H9 (cell line): ENCODE measurements around the gene MLPH. TPM values are rescaled to one million over a fixed set of nuclear protein-coding genes. Genes with fewer than 3 reads are reported as not detected.

Experiments used
- DNase-seq: peaks from one replicate; pipeline ENCODE4 v3.0.0-alpha.2; 2017
- H2AFZ ChIP-seq: one replicate; pipeline ENCODE4 v1.6.1; 2013; ENCODE audit warnings: mild to moderate bottlenecking, low read length, control low read depth, moderate library complexity
- H2AK5ac ChIP-seq: 2 replicates; pipeline ENCODE4 v1.6.1; 2013; ENCODE audit warnings: low read length, control low read depth, mixed read lengths; ENCODE audit not compliant: insufficient read length
- H2BK120ac ChIP-seq: one replicate; pipeline ENCODE4 v1.6.1; 2013; ENCODE audit warnings: low read depth, mild to moderate bottlenecking, low read length, control low read depth, inconsistent platforms; ENCODE audit not compliant: poor library complexity, severe bottlenecking
- H2BK12ac ChIP-seq: 2 replicates; pipeline ENCODE4 v1.6.1; 2013; ENCODE audit warnings: low read length, control low read depth, mixed read lengths, low read depth; ENCODE audit not compliant: insufficient read length
- H2BK15ac ChIP-seq: 2 replicates; pipeline ENCODE4 v1.6.1; 2013; ENCODE audit warnings: low read depth, low read length, control low read depth
- H2BK20ac ChIP-seq: one replicate; pipeline ENCODE4 v1.6.1; 2013; ENCODE audit warnings: low read depth, mild to moderate bottlenecking, low read length, control low read depth, inconsistent platforms; ENCODE audit not compliant: poor library complexity, severe bottlenecking
- H2BK5ac ChIP-seq: 2 replicates; pipeline ENCODE4 v1.6.1; 2013; ENCODE audit warnings: low read length, control low read depth, mixed read lengths; ENCODE audit not compliant: insufficient read length
- H3K14ac ChIP-seq: 2 replicates; pipeline ENCODE4 v1.6.1; 2013; ENCODE audit warnings: low read length, control low read depth; ENCODE audit not compliant: insufficient read depth
- H3K18ac ChIP-seq: 2 replicates; pipeline ENCODE4 v1.6.1; 2013; ENCODE audit warnings: low read depth, mild to moderate bottlenecking, mixed read lengths, low read length, control low read depth; ENCODE audit not compliant: insufficient read length
- H3K23ac ChIP-seq: 2 replicates; pipeline ENCODE4 v1.6.1; 2013; ENCODE audit warnings: low read length, control low read depth, mixed read lengths, low read depth; ENCODE audit not compliant: insufficient read length
- H3K23me2 ChIP-seq: 2 replicates; pipeline ENCODE4 v1.6.1; 2013; ENCODE audit warnings: low read depth, mild to moderate bottlenecking, mixed read lengths, low read length, control low read depth; ENCODE audit not compliant: insufficient read length, poor library complexity, severe bottlenecking
- H3K27ac ChIP-seq: 2 replicates; pipeline ENCODE4 v1.5.1; 2013; ENCODE audit warnings: low read length, control low read depth, mixed read lengths, low read depth; ENCODE audit not compliant: insufficient read length
- H3K27me3 ChIP-seq: 2 replicates; pipeline ENCODE4 v1.6.1; 2013; ENCODE audit warnings: low read length, control low read depth, inconsistent platforms; ENCODE audit not compliant: insufficient read depth
- H3K4ac ChIP-seq: 2 replicates; pipeline ENCODE4 v1.6.1; 2013; ENCODE audit warnings: low read depth, mild to moderate bottlenecking, control low read depth, inconsistent platforms, low read length, moderate library complexity
- H3K4me1 ChIP-seq: 2 replicates; pipeline ENCODE4 v1.6.1; 2013; ENCODE audit warnings: low read length, control low read depth, inconsistent platforms; ENCODE audit not compliant: insufficient read depth
- H3K4me2 ChIP-seq: 2 replicates; pipeline ENCODE4 v1.6.1; 2013; ENCODE audit warnings: low read length, control low read depth, mixed read lengths; ENCODE audit not compliant: insufficient read length, insufficient read depth
- H3K56ac ChIP-seq: 2 replicates; pipeline ENCODE4 v1.6.1; 2013; ENCODE audit warnings: low read depth, mild to moderate bottlenecking, mixed read lengths, low read length, control low read depth; ENCODE audit not compliant: insufficient read length
- H3K79me1 ChIP-seq: 2 replicates; pipeline ENCODE4 v1.6.1; 2013; ENCODE audit warnings: low read depth, mild to moderate bottlenecking, moderate library complexity, low read length, control low read depth, inconsistent platforms; ENCODE audit not compliant: insufficient read depth, poor library complexity, severe bottlenecking
- H3K79me2 ChIP-seq: 2 replicates; pipeline ENCODE4 v1.6.1; 2013; ENCODE audit warnings: low read length, control low read depth, inconsistent platforms; ENCODE audit not compliant: insufficient read depth
- H3K9ac ChIP-seq: 2 replicates; pipeline ENCODE4 v1.6.1; 2013; ENCODE audit warnings: low read length, control low read depth, mixed read lengths; ENCODE audit not compliant: insufficient read length; ENCODE audit errors: extremely low read depth
- H3K9me3 ChIP-seq: one replicate; pipeline ENCODE4 v1.6.1; 2013; ENCODE audit warnings: low read depth, low read length, inconsistent platforms; ENCODE audit not compliant: control insufficient read depth
- H3T11ph ChIP-seq: one replicate; pipeline ENCODE4 v1.6.1; 2013; ENCODE audit warnings: mild to moderate bottlenecking, low read length, control low read depth, inconsistent platforms
- H4K20me1 ChIP-seq: one replicate; pipeline ENCODE4 v1.6.1; 2013; ENCODE audit not compliant: control insufficient read depth, insufficient read length, insufficient read depth
- H4K5ac ChIP-seq: 2 replicates; pipeline ENCODE4 v1.6.1; 2013; ENCODE audit warnings: low read depth, mild to moderate bottlenecking, mixed read lengths, low read length, control low read depth; ENCODE audit not compliant: insufficient read length
- H4K8ac ChIP-seq: replicated peaks from 2 replicates; pipeline ENCODE4 v1.6.1; 2013; ENCODE audit warnings: low read length, control low read depth, mixed read lengths, low read depth; ENCODE audit not compliant: insufficient read length
- H4K91ac ChIP-seq: 2 replicates; pipeline ENCODE4 v1.6.1; 2013; ENCODE audit warnings: low read depth, mild to moderate bottlenecking, moderate library complexity, mixed read lengths, low read length, control low read depth; ENCODE audit not compliant: insufficient read length
- H3K27ac Mint-ChIP-seq, 3 experiments: 2 replicates in 2 of 3; 3 replicates in 1 of 3; pipeline ENCODE4 v1.8.0; 2020 to 2021; ENCODE audit warnings: mixed read lengths in 3 of 3, mild to moderate bottlenecking in 1 of 3, moderate library complexity in 1 of 3
- H3K27me3 Mint-ChIP-seq: 2 replicates; pipeline ENCODE4 v1.8.0; 2021; ENCODE audit warnings: low read depth, mild to moderate bottlenecking, moderate library complexity, mixed read lengths
- H3K36me3 Mint-ChIP-seq, 3 experiments: 2 replicates in 2 of 3; 3 replicates in 1 of 3; pipeline ENCODE4 v1.8.0; 2020 to 2021; ENCODE audit warnings: low read depth in 3 of 3, mixed read lengths in 3 of 3; ENCODE audit not compliant: insufficient read depth in 1 of 3
- H3K4me1 Mint-ChIP-seq, 2 experiments: 2 replicates each; pipeline ENCODE4 v1.8.0; 2020; ENCODE audit warnings: mixed read lengths in 2 of 2
- H3K4me3 Mint-ChIP-seq, 2 experiments: 2 replicates in 1 of 2; 3 replicates in 1 of 2; pipeline ENCODE4 v1.8.0; 2020 to 2021; ENCODE audit warnings: mild to moderate bottlenecking in 2 of 2, mixed read lengths in 2 of 2, moderate library complexity in 1 of 2
- H3K9me3 Mint-ChIP-seq, 2 experiments: 2 replicates in 1 of 2; 3 replicates in 1 of 2; pipeline ENCODE4 v1.8.0; 2020; ENCODE audit warnings: mild to moderate bottlenecking in 2 of 2, mixed read lengths in 2 of 2, moderate library complexity in 1 of 2
- WGBS: extraction: QIAGEN DNeasy Blood & Tissue Kit; methylation state at CpG from one replicate; pipeline ENCODE4 v1.1.7; 2013; ENCODE audit warnings: missing lambda C conversion rate, low lambda C conversion rate, mixed read lengths; ENCODE audit not compliant: insufficient read length; ENCODE audit errors: extremely low coverage; 5-methylcytosine and 5-hydroxymethylcytosine counted together
- total RNA-seq: library from RNA; stranded (reverse); gene quantifications from 2 replicates; pipeline ENCODE4 v1.2.1, GENCODE V29; 2021
- TF ChIP-seq, protein P1 (sequence below): fragments of 200-600 bp; sonication (generic); conservative IDR thresholded peaks from 3 replicates; pipeline ENCODE4 v1.8.0; 2021; ENCODE audit warnings: antibody characterized with exemption, mild to moderate bottlenecking

The MLPH gene
- total RNA-seq, 1 experiment from 2014 or later: 3.4 TPM

DNA sequence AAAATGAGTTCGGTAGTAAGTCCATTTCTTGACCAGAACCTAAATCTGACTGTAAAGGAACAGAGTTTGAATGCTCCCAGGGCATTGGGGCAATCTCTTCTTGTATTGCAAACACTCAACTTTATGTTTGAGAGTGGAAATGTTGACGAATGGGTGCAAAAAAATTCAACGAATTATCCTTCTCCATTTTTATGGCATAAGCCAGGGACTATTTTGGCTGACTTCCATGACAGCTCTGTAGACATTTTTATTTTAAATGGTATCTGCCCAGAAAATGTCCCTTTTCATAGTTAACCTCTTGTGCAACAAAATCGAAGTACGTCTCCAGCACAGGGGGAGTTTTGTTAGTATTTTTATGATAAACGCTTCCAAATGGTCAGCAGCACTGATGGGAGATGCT, 3.7 kb downstream of the MLPH start:
- H4K5ac ChIP-seq: no peak overlapping the region
- no peak overlapping the region for H3T11ph ChIP-seq
- no peak overlapping the region for H4K8ac ChIP-seq
- peaks cover 18 to 37% (median 24%) of the 10 kb centered on the region in 3 experiments for H3K36me3 Mint-ChIP-seq
- H3K18ac ChIP-seq: peak overlapping the region; percentile 25
- H3K23ac ChIP-seq: no peak overlapping the region
- H3K27ac Mint-ChIP-seq: peak overlapping the region in 1 of 3 experiments; percentile 85; a peak in 1 of 7 replicates
- peak overlapping the region; percentile 44 for H3K27ac ChIP-seq
- H4K91ac ChIP-seq: no peak overlapping the region
- H2AK5ac ChIP-seq: no peak overlapping the region
- no CpG with 5 or more reads among the region's 6 CpGs for WGBS
- no peak overlapping the region; the same call in 1 of the 2 replicates for H3K14ac ChIP-seq
- DNase-seq: no peak
- peaks cover 11% of the 10 kb centered on the region; the same call in 1 of the 2 replicates for H3K4me1 ChIP-seq
- no peak overlapping the region for H2BK15ac ChIP-seq
- H3K4me2 ChIP-seq: peak overlapping the region; percentile 13
- no peaks in the 10 kb centered on the region for H3K79me2 ChIP-seq
- H3K4me1 Mint-ChIP-seq: peaks cover 22 to 33% of the 10 kb centered on the region in 2 experiments
- H3K4ac ChIP-seq: no peak overlapping the region
- peaks cover 12% of the 10 kb centered on the region for H3K23me2 ChIP-seq
- H3K9ac ChIP-seq: no peak overlapping the region
- no peaks in the 10 kb centered on the region for H3K79me1 ChIP-seq
- H2BK12ac ChIP-seq: no peak overlapping the region
- H2BK20ac ChIP-seq: peak overlapping the region; percentile 60
- no peak overlapping the region for H2BK5ac ChIP-seq
- no peak overlapping the region for H2AFZ ChIP-seq
- TF ChIP-seq, protein P1, sequence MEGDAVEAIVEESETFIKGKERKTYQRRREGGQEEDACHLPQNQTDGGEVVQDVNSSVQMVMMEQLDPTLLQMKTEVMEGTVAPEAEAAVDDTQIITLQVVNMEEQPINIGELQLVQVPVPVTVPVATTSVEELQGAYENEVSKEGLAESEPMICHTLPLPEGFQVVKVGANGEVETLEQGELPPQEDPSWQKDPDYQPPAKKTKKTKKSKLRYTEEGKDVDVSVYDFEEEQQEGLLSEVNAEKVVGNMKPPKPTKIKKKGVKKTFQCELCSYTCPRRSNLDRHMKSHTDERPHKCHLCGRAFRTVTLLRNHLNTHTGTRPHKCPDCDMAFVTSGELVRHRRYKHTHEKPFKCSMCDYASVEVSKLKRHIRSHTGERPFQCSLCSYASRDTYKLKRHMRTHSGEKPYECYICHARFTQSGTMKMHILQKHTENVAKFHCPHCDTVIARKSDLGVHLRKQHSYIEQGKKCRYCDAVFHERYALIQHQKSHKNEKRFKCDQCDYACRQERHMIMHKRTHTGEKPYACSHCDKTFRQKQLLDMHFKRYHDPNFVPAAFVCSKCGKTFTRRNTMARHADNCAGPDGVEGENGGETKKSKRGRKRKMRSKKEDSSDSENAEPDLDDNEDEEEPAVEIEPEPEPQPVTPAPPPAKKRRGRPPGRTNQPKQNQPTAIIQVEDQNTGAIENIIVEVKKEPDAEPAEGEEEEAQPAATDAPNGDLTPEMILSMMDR: no peak
- H3K9me3 Mint-ChIP-seq: peaks cover 19 to 24% of the 10 kb centered on the region in 2 experiments
- H3K27me3 ChIP-seq: peaks cover 16% of the 10 kb centered on the region; the same call in 1 of the 2 replicates
- no peaks in the 10 kb centered on the region for H4K20me1 ChIP-seq
- no peak overlapping the region for H3K4me3 Mint-ChIP-seq
- peaks cover 11% of the 10 kb centered on the region for H3K9me3 ChIP-seq
- no peak overlapping the region for H2BK120ac ChIP-seq
- peaks cover 56% of the 10 kb centered on the region for H3K27me3 Mint-ChIP-seq
- no peak overlapping the region for H3K56ac ChIP-seq
